GM19397 (cell line): ENCODE measurements around the gene CLEC18B.
"Not testable (repeated sequence)": the region's sequence is repeated elsewhere in the genome, so short reads cannot be mapped to it uniquely, and the experiment has no call there.

Source experiments
- ATAC-seq: cut with Tn5 transposase; IDR thresholded peaks from one replicate; pipeline ENCODE4 v1.9.1; 2021; ENCODE audit warnings: mild to moderate bottlenecking, moderate library complexity; ENCODE audit not compliant: unreplicated experiment

CLEC18B gene

GRCh38 chr16:74361646-74362610 lies 59.4 kb downstream of the CLEC18B start:
- not testable (repeated sequence) for ATAC-seq
